ENCODE measurements around the gene ACVR2B. TPM values are rescaled to one million over a fixed set of nuclear protein-coding genes. Genes with fewer than 3 reads are reported as not detected.
A peak's percentile ranks its signal among the peaks of the same experiment; 100 is the strongest.

Gene ACVR2B
- polyA plus RNA-seq, 12 donors, result 9.5 to 34.7 (median 16.2) TPM

GRCh38 chr3:38455639-38456430 lies 2.1 kb downstream of the ACVR2B start:
- DNase-seq, result peak; percentile 33

- DNase-seq, result no peak
Measured at GRCh38 chr3:38457111-38458003, 3.7 kb downstream of the ACVR2B start.

GRCh38 chr3:38458796-38459498 lies 5.3 kb downstream of the ACVR2B start:
- DNase-seq, result peak; percentile 19

GRCh38 chr3:38459499-38460048 lies 5.9 kb downstream of the ACVR2B start:
- DNase-seq, result no peak

- peak; percentile 64 for DNase-seq
Measured at GRCh38 chr3:38460377-38461270, 6.9 kb downstream of the ACVR2B start.

- DNase-seq, result no peak
Measured at GRCh38 chr3:38465588-38466154, 12.0 kb downstream of the ACVR2B start.

GRCh38 chr3:38468765-38469164 lies 15.1 kb downstream of the ACVR2B start:
- no peak for DNase-seq

GRCh38 chr3:38469852-38470251 lies 16.2 kb downstream of the ACVR2B start:
- DNase-seq, result no peak

GRCh38 chr3:38471260-38471857 lies 17.7 kb downstream of the ACVR2B start:
- no peak for DNase-seq

GRCh38 chr3:38472342-38472741 lies 18.7 kb downstream of the ACVR2B start:
- no peak for DNase-seq

GRCh38 chr3:38473229-38473628 lies 19.5 kb downstream of the ACVR2B start:
- no peak for DNase-seq

GRCh38 chr3:38474928-38475605 lies 21.4 kb downstream of the ACVR2B start:
- DNase-seq, result no peak

GRCh38 chr3:38475716-38476115 lies 22.0 kb downstream of the ACVR2B start:
- no peak for DNase-seq

GRCh38 chr3:38476157-38476756 lies 22.6 kb downstream of the ACVR2B start:
- DNase-seq, result no peak

GRCh38 chr3:38477057-38477820 lies 23.5 kb downstream of the ACVR2B start:
- no peak for DNase-seq

- DNase-seq, result no peak
Measured at GRCh38 chr3:38477839-38478450, 24.3 kb downstream of the ACVR2B start.

- DNase-seq, result no peak
Measured at GRCh38 chr3:38478901-38479300, 25.2 kb downstream of the ACVR2B start.

All from muscle of arm (tissue), 12 donors.